Measurements from ENCODE around the gene SENP8.
"Not testable (repeated sequence)": the region's sequence is repeated elsewhere in the genome, so short reads cannot be mapped to it uniquely, and the experiment has no call there.

Gene SENP8

DNA sequence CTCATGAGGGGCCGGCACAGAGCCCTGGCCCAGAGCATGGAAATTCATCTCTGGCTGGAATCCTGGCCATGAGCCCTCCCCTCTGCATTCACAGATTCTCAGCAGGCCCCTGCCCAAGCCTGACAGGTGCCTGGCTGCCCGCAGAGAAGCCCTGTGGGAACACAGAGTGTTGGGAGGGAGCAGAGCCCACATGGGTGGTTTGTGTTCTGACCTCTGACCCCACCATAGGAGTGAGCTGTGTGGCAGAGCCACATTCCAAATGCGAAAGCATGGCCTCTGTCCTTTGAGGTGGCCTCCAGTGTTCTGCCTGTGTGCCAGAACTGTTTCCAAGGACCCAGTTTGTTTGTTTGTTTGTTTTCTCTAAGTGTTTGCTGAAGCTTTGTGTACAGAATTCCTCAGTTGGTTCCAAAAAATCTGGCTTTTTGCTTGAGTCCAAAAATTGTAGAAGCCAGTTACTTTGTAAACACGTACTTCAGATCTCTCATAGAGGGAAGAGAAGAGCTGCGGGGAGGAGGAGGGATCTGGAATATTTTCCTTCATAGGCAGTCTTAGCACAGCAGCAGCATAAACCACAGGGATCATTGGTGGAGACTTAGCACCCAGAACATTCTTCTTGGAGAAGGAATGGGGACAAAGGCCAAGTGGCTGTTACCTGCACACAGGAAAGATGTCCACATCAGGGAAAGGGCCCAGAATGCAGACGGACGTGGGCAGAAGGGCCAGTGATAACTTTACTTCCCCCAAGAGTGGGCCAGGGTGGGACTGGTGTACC, 43.3 kb downstream of the SENP8 start:
- ATAC-seq (no peak), DNase-seq (ENCODE audit: low spot score in 2 of 2) (no peak)
- no peak overlapping the region for H3K27ac Mint-ChIP-seq

GRCh38 chr15:72162569-72162968, 44.4 kb downstream of the SENP8 start:
- ATAC-seq (no peak), DNase-seq (ENCODE audit: low spot score in 2 of 2) (no peak)
- Mint-ChIP-seq H3K9me3 (no peaks in the 10 kb centered on the region), H3K4me3 (no peak overlapping the region), H3K27ac (peak overlapping the region; percentile 11), H3K4me1 (no peaks in the 10 kb centered on the region), H3K36me3 (no peaks in the 10 kb centered on the region)

More for the DNA sequence above, 43.3 kb downstream of the SENP8 start:
- no peaks in the 10 kb centered on the region for H3K36me3 Mint-ChIP-seq
- H3K4me3 Mint-ChIP-seq = no peak overlapping the region
- no peaks in the 10 kb centered on the region for H3K4me1 Mint-ChIP-seq
- H3K9me3 Mint-ChIP-seq = no peaks in the 10 kb centered on the region

- ATAC-seq (no peak), DNase-seq (ENCODE audit: low spot score in 2 of 2) (no peak)
- H3K36me3 Mint-ChIP-seq = no peaks in the 10 kb centered on the region
- no peak overlapping the region for H3K27ac Mint-ChIP-seq
- peaks cover 6% of the 10 kb centered on the region for H3K4me1 Mint-ChIP-seq
- H3K4me3 Mint-ChIP-seq = no peak overlapping the region
- no peaks in the 10 kb centered on the region for H3K9me3 Mint-ChIP-seq
Observed at GRCh38 chr15:72163719-72164118, 45.5 kb downstream of the SENP8 start.

DNA sequence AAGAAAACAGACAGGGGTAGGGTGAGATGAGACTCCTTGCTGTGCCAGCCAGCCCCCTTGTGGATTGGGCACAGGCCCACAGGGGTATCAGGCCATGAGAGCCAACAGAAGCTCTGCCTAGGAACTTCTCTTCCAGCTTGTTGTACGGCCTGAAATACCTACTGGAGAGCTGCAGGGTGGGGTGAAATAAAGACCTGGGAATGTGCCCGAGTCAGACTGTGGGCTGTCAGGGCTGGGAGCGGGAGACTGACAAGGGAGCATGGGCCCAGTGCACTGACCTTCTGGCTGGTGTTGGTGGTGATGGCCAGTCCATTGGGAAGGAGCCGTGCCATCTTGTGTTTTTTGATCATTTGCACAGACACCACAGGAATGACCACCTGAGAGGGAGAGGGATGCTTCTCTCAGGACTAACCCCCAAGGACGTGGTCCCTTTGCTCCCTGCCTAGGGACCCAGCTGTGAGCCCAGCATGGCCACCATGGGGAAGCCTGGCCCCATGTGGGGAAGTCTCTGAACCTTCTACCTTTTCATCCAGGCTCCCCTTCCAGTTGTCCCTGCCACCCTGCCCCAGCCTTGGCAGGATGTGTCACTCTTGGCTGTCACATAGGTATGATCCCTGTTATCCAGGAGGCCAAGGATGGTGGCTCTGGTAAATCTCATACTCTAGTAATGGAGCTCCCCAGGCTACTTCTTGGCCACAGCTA, 48.7 kb downstream of the SENP8 start:
- Mint-ChIP-seq H3K4me1 (peaks cover 6% of the 10 kb centered on the region), H3K4me3 (no peak overlapping the region), H3K9me3 (no peaks in the 10 kb centered on the region), H3K36me3 (no peaks in the 10 kb centered on the region), H3K27ac (no peak overlapping the region)
- DNase-seq (ENCODE audit: low spot score in 2 of 2) (no peak), ATAC-seq (no peak)

DNA sequence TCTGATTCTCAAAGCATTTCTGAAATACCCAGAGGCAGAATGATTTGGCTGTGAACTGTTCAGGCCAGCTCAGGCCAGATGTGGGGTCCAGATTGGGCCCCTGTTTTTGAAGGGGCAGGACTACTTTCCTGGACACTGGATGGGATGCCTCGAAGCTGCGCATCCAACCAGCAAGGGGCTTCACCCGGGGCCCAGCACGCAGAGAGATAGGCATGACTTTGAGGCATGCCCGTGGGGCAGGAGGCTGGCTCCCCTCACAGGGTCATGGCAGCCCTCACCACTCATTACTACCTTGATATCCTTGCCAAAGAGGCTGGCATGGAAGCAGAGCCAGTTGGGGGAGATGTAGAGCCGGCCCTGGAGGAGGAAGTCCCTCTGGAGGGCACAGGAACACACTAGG, 49.2 kb downstream of the SENP8 start:
- DNase-seq (ENCODE audit: low spot score in 2 of 2) = no peak
- no peak overlapping the region for H3K4me3 Mint-ChIP-seq
- no peaks in the 10 kb centered on the region for H3K36me3 Mint-ChIP-seq
- H3K9me3 Mint-ChIP-seq = no peaks in the 10 kb centered on the region
- ATAC-seq = no peak
- peak overlapping the region; percentile 51 for H3K27ac Mint-ChIP-seq
- peaks cover 6% of the 10 kb centered on the region for H3K4me1 Mint-ChIP-seq

GRCh38 chr15:72168131-72168807, 50.1 kb downstream of the SENP8 start:
- Mint-ChIP-seq H3K27ac (peak overlapping the region; percentile 51), H3K36me3 (no peaks in the 10 kb centered on the region), H3K4me1 (peaks cover 6% of the 10 kb centered on the region), H3K9me3 (no peaks in the 10 kb centered on the region), H3K4me3 (no peak overlapping the region)
- peak; percentile 59 for ATAC-seq
- no peak for DNase-seq (ENCODE audit: low spot score in 2 of 2)

DNA sequence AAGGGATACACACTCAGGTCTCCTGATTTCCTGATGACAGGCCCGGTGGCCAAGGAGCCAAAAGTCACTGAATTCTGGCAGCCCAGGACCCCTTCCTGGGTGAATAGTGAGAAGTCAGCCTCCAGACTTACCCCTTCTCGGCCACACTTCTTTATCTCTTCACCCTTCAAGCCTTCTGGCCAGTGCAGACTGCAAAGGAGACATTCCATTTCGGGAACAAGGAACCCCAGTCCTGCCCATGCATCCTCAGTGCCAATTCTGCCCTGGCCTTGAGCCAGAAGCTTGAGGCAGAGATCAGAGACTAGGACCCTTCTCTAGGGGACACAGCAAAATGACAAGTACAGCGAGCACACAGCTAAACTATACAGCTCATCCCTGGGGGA, 50.6 kb downstream of the SENP8 start:
- peak overlapping the region; percentile 50 for H3K27ac Mint-ChIP-seq
- H3K4me1 Mint-ChIP-seq = peaks cover 6% of the 10 kb centered on the region
- H3K36me3 Mint-ChIP-seq = no peaks in the 10 kb centered on the region
- no peaks in the 10 kb centered on the region for H3K9me3 Mint-ChIP-seq
- H3K4me3 Mint-ChIP-seq = no peak overlapping the region
- DNase-seq (ENCODE audit: low spot score in 2 of 2) (no peak), ATAC-seq (no peak)

GRCh38 chr15:72169236-72169920, 51.2 kb downstream of the SENP8 start:
- peak overlapping the region; percentile 50 for H3K27ac Mint-ChIP-seq
- peaks cover 6% of the 10 kb centered on the region for H3K4me1 Mint-ChIP-seq
- ATAC-seq (no peak), DNase-seq (ENCODE audit: low spot score in 2 of 2) (no peak)
- H3K9me3 Mint-ChIP-seq = no peaks in the 10 kb centered on the region
- H3K4me3 Mint-ChIP-seq = no peak overlapping the region
- no peaks in the 10 kb centered on the region for H3K36me3 Mint-ChIP-seq

- DNase-seq (ENCODE audit: low spot score in 2 of 2) = no peak
- Mint-ChIP-seq H3K36me3 (no peaks in the 10 kb centered on the region), H3K4me1 (peaks cover 8% of the 10 kb centered on the region), H3K4me3 (no peak overlapping the region), H3K27ac (no peak overlapping the region), H3K9me3 (no peaks in the 10 kb centered on the region)
- no peak for ATAC-seq
Observed at GRCh38 chr15:72169921-72170611, 51.9 kb downstream of the SENP8 start.

GRCh38 chr15:72170691-72171090, 52.5 kb downstream of the SENP8 start:
- Mint-ChIP-seq H3K4me1 (peaks cover 13% of the 10 kb centered on the region), H3K36me3 (no peaks in the 10 kb centered on the region), H3K27ac (no peak overlapping the region), H3K4me3 (no peak overlapping the region), H3K9me3 (no peaks in the 10 kb centered on the region)
- ATAC-seq = no peak
- no peak for DNase-seq (ENCODE audit: low spot score in 2 of 2)

- H3K27ac Mint-ChIP-seq, H3K4me3 Mint-ChIP-seq: not testable (repeated sequence)
- peaks cover 13% of the 10 kb centered on the region for H3K4me1 Mint-ChIP-seq
Observed at GRCh38 chr15:72171978-72172377, 53.8 kb downstream of the SENP8 start.

DNA sequence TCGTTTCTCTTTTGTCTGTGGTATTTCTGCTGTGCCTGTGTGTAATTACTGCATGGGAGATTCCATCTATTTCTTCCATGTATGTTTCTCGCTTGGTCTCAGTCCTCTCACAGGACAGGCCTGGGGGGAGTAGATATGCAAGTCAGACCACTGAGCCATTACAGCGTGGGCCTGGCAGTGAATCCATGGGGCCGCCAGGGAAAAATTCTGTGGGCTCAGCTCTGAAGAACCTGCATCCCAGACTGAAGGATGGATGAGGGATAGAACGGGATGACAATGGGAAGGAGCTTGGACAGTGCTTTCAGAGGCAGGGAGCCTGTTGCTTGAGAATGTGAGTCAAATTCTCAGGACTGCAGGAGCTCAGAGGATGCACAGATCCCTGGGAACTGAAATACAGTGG, 54.6 kb downstream of the SENP8 start:
- peaks cover 12% of the 10 kb centered on the region for H3K4me1 Mint-ChIP-seq
- H3K27ac Mint-ChIP-seq = no peak overlapping the region
- DNase-seq (ENCODE audit: low spot score in 2 of 2) = no peak
- no peak overlapping the region for H3K4me3 Mint-ChIP-seq
- no peaks in the 10 kb centered on the region for H3K9me3 Mint-ChIP-seq
- ATAC-seq = no peak
- no peaks in the 10 kb centered on the region for H3K36me3 Mint-ChIP-seq

More at GRCh38 chr15:72171978-72172377, 53.8 kb downstream of the SENP8 start:
- ATAC-seq; DNase-seq (ENCODE audit: low spot score in 2 of 2); H3K36me3 Mint-ChIP-seq; H3K9me3 Mint-ChIP-seq: not testable (repeated sequence)

- H3K4me3 Mint-ChIP-seq = no peak overlapping the region
- H3K4me1 Mint-ChIP-seq = peaks cover 7% of the 10 kb centered on the region
- no peak overlapping the region for H3K27ac Mint-ChIP-seq
- H3K9me3 Mint-ChIP-seq = no peaks in the 10 kb centered on the region
- no peaks in the 10 kb centered on the region for H3K36me3 Mint-ChIP-seq
- DNase-seq (ENCODE audit: low spot score in 2 of 2) (no peak), ATAC-seq (no peak)
Observed at GRCh38 chr15:72173401-72173800, 55.2 kb downstream of the SENP8 start.

DNA sequence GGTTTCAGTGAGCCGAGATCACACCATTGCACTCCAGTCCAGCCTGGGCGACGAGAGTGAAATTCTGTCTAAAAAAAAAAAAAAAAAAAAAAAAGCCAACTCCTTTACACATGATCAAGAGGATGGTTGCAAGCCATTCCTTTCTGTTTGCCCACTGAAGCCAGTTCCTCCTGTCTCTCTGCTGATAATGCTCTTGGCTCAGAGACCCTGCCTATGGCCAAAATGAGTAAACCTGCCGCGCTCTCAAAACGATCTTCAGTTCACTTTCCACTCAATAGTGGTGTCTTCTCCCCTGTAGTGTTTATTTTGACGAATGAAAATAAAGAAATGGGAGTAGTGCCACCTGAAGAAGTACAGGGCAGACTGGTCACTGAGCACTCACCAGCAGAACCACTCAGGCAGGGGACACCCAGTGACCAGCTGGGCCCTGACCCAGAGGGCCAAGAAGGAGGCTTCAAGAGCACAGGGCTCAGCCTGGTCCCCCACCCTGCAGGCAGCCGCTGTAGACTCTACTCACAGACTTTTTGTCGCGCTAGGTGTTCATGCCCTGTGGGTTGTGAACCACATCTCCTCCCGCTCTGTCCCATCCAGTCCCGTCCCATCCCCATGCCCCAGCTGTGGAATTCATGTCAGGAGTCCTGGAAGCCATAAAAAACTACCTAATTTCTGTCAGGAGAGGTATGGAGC, 55.8 kb downstream of the SENP8 start:
- Mint-ChIP-seq H3K4me3 (no peak overlapping the region), H3K9me3 (no peaks in the 10 kb centered on the region), H3K36me3 (no peaks in the 10 kb centered on the region), H3K4me1 (peaks cover 7% of the 10 kb centered on the region), H3K27ac (no peak overlapping the region)
- no peak for DNase-seq (ENCODE audit: low spot score in 2 of 2)
- ATAC-seq = no peak

Data from stimulated activated effector memory CD8-positive, alpha-beta T cell treated with anti-CD3 and anti-CD28 coated beads, Interleukin-12 subunit alpha, Interleukin-12 subunit beta, amount 100 ng/mL, for 72 hours (primary cell).